ENCODE measurements around the gene MUC21.
"Not testable (repeated sequence)": the region's sequence is repeated elsewhere in the genome, so short reads cannot be mapped to it uniquely, and the experiment has no call there.

Gene MUC21

DNA sequence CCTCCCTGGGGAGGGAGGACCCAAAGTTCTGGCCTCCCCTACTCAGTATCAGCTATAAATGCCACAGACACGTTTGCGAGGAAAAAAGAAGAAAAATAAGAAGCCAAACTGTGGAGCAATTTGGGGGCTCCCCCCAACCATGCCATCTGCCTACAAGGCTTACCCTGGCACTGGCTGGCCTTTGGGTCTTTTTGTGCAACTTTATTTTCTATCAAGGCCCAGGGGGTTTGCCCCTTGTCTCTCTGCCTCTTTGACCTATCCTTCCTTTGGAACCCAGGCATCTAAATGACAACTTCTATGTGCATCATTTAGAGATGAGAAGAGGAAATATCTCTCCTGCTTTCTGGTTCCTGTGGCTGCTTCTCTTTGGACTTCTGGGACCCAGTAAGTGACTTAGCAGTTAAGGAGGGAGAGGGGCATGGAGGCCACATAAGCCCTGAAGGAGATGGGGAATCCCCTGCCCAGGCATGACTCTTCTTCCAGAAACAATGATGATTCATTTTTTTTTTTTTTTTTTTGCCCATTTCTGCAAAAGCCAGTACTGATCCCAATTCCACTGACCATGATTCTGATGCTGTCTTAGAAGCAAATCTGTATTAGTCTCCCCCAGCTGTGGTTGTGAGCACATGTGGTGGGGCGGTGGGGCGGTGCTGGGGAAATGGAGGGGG is 27.0 kb downstream of the MUC21 start, which contains the start of gene MUC22:
Gene MUC22 (plus strand): TSS at position 82 of the 668 bp plus-strand sequence. CDS start 233 bp downstream, at position 315.
- ATAC-seq (peak; percentile 81), DNase-seq (peak; percentile 48)

- ATAC-seq (no peak), DNase-seq (no peak)
Observed at GRCh38 chr6:31011153-31011552, 27.6 kb downstream of the MUC21 start.

DNA sequence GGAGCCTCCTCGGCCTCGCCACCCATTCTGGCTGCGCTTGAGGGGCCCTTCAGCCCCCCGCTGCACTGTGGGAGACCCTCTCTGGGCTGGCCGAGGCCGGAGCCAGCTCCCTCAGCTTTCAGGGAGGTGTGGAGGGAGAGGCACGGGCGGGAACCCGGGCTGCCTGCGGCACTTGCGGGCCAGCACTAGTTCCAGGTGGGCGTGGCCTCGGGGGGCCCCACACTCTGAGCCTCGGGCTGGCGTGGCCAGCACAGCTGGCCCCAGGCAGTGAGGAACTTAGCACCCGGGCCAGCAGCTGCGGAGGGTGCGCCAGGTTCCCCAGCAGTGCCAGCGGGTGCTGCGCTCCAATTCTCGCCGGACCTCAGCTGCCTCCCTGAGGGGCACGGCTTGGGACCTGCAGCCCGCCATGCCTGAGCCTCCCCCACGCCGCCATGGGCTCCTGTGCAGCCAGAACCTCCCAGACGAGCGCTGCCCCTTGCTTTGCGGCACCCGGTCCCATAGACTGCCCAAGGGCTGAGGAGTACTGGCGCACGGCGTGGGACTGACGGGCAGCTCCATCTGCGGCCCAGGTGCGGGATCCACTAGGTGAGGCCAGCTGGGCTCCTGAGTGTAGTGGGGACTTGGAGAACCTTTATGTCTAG is 33.3 kb downstream of the MUC21 start:
- ATAC-seq = no peak
- no peak for DNase-seq

- ATAC-seq, DNase-seq: not testable (repeated sequence)
Observed at GRCh38 chr6:31017436-31017835, 33.9 kb downstream of the MUC21 start.

- no peak for ATAC-seq
Observed at GRCh38 chr6:31020057-31020456, 36.5 kb downstream of the MUC21 start.

DNA sequence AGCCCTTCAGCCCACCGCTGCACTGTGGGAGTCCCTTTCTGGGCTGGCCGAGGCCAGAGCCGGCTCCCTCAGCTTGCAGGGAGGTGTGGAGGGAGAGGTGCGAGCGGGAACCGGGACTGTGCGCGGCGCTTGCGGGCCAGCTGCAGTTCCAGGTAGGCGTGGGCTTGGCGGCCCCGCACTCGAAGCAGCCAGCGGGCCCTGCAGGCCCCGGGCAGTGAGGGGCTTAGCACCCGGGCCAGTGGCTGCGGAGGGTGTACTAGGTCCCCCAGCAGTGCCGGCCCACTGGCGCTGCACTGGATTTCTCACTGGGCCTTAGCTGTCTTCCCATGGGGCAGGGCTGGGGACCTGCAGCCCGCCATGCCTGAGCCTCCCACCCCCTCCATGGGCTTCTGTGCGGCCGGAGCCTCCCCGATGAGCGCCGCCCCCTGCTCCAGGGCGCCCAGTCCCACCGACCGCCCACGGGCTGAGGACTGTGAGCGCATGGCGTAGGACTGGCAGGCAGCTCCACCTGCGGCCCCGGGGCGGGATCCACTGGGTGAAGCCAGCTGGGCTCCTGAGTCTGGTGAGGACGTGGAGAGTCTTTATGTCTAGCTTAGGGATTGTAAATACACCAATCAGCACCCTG is 37.2 kb downstream of the MUC21 start:
- DNase-seq, ATAC-seq: not testable (repeated sequence)

More at GRCh38 chr6:31020057-31020456, 36.5 kb downstream of the MUC21 start:
- DNase-seq = no peak

DNA sequence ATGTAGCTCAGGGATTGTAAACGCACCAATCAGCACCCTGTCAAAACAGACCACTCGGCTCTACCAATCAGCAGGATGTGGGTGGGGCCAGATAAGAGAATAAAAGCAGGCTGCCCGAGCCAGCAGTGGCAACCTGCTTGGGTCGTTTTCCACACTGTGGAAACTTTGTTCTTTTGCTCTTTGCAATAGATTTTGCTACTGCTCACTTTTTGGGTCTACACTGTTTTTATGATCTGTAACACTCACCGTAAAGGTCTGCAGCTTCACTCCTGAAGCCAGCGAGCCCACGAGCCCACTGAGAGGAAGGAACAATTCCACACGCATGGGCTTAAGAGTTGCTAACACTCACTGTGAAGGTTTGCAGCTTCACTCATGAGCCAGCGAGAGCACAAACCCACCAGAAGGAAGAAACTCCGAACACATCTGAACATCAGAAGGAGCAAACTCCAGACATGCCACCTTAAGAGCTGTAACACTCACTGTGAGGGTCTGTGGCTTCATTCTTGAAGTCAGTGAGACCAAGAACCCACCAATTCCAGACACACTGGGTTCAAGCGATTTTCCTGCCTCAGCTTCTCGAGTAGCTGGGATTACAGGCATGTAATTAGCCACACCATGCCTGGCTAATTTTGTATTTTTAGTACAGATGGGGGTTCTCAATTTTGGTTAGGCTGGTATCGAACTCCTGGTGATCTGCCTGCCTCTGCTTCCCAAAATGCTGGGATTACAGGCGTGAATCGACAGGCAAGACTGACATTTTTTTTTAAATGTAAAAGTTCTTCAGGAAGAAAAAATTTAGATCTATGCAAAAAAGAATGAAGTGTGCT is 38.4 kb downstream of the MUC21 start:
- not testable (repeated sequence) for ATAC-seq, DNase-seq

DNA sequence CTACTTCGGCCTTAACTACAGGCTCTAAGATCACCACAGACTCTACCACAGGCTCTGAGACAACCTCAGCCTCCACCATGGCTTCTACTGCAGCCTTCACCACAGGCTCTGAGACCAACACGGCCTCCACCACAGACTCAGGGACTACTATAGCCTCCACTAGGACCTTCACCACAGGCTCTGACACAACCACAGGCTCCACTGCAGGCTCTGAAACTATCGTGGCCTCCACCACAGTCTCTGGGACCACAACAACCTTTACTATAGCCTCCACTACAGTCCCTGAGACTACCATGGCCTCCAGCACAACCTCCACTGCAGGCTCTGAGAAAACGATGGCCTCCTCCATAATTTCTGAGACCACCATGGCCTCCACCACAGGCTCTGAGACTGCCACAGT is 42.1 kb downstream of the MUC21 start:
- ATAC-seq = no peak
- DNase-seq = no peak

- DNase-seq (peak; percentile 23), ATAC-seq (peak; percentile 78)
Observed at GRCh38 chr6:31031095-31031494, 47.6 kb downstream of the MUC21 start.

- DNase-seq = no peak
- ATAC-seq = no peak
Observed at GRCh38 chr6:31033075-31033474, 49.6 kb downstream of the MUC21 start.

DNA sequence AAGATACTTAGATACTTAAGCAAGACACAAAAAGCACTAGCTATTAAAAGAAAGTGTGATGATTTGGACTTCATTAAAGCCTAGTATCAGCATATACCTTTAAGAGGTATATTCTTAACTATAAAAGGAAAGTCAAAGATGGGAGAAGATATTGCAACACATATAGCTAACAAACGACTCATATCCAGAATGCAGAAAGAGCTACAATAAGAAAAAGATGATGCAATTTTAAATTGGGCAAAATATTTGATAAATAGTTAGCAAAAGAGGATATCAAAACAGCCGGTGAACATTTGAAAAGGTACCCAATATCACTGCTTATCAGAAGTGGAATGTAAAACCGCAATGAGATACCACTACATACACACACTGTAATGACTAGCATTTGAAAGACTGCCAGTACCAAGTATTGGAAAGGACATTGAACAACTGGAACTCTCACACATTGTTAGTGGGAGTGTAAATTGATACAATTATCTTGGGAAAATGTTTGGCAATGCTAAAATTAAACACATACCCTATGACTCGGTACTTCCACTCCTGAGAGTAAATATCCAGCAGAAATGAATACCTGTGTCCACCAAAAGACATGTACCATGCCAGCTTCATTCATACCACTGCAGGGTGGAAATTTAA is 52.5 kb downstream of the MUC21 start:
- ATAC-seq (no peak), DNase-seq (no peak)

GRCh38 chr6:31037169-31037568 is 53.7 kb downstream of the MUC21 start:
- ATAC-seq = no peak

GRCh38 chr6:31037682-31038081 is 54.2 kb downstream of the MUC21 start:
- DNase-seq (no peak), ATAC-seq (no peak)

More at GRCh38 chr6:31037169-31037568, 53.7 kb downstream of the MUC21 start:
- DNase-seq = no peak

GRCh38 chr6:31038559-31038958 is 55.0 kb downstream of the MUC21 start:
- DNase-seq (no peak), ATAC-seq (no peak)

All from stimulated activated naive CD8-positive, alpha-beta T cell treated with anti-CD3 and anti-CD28 coated beads, Interleukin-15, Interleukin-2, amounts not matched to agents 100 U/mL and 50 U/mL, for 24 hours (primary cell).